Stimulated activated CD4-positive, alpha-beta T cell treated with anti-CD3 and anti-CD28 coated beads, Interleukin-4, amount 100 ng/mL, for 48 hours (primary cell): Measurements from ENCODE around the gene ZBTB48.
"Not testable (repeated sequence)": the region's sequence is repeated elsewhere in the genome, so short reads cannot be mapped to it uniquely, and the experiment has no call there.

Experiments used
- DNase-seq, 2 donors: peaks; one replicate each; pipeline ENCODE4 v3.0.0-alpha.2; 2020; ENCODE audit warnings: low read depth in 2 of 2

Gene ZBTB48

GRCh38 chr1:6632588-6633514 lies 53.1 kb downstream of the ZBTB48 start:
- no peak for DNase-seq

GRCh38 chr1:6634371-6635052 lies 54.7 kb downstream of the ZBTB48 start:
- peak; percentile 29 for DNase-seq

- DNase-seq: no peak
Measured at GRCh38 chr1:6635161-6635909, 55.5 kb downstream of the ZBTB48 start.

GRCh38 chr1:6635910-6636760 lies 56.3 kb downstream of the ZBTB48 start:
- no peak for DNase-seq

GRCh38 chr1:6636778-6637177 lies 57.0 kb downstream of the ZBTB48 start:
- not testable (repeated sequence) for DNase-seq

- no peak for DNase-seq
Measured at GRCh38 chr1:6637770-6638169, 58.0 kb downstream of the ZBTB48 start.

GRCh38 chr1:6638226-6638625 lies 58.4 kb downstream of the ZBTB48 start:
- DNase-seq: no peak
